ENCODE data around the gene INPP5K. TPM values are rescaled to one million over a fixed set of nuclear protein-coding genes. Genes with fewer than 3 reads are reported as not detected.
"Not testable (repeated sequence)": the region's sequence is repeated elsewhere in the genome, so short reads cannot be mapped to it uniquely, and the experiment has no call there.

Gene INPP5K
- total and polyA plus RNA-seq, 4 experiments from 2014 or later, result 73.6 to 123 (median 80.2) TPM

DNA sequence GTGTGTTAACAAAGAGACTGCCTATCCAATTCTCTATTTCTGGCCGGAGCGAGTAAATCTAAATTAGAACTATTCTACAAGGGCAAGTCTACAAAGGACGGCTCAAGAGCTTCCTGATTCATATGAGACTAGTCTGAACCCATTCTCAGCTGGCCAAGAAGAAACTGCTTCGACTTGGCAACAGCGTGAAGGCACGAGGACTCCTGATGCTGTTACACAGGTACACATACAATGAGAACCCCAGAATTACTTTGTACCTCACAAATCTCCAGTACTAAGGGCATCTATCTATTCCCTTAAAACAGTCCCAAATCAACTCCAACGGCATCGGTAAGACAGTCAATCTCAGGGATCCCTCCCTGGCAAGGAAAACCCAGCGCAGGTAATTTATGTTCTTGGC lies 61.9 kb downstream of the INPP5K start:
- Mint-ChIP-seq H3K4me3 (peak overlapping the region; percentile 88 to 96 (median 93)), H3K27me3 (peaks cover 0 to 2% of the 10 kb centered on the region in 2 donors), H3K36me3 (peaks cover 0 to 24% of the 10 kb centered on the region in 2 donors), H3K4me1 (peaks cover 23 to 61% (median 41%) of the 10 kb centered on the region in 4 donors), H3K27ac (peak overlapping the region; percentile 1 to 96 (median 87)), H3K9me3 (no peaks in the 10 kb centered on the region)
- Histone ChIP-seq H3K4me3 (ENCODE audit: low read length in 2 of 2) (peak overlapping the region; percentile 36 to 92), H3K27ac (ENCODE audit: low read depth, low read length) (peak overlapping the region; percentile 94), H3K27me3 (ENCODE audit: insufficient read depth, low read length) (no peaks in the 10 kb centered on the region), H3K9me3 (ENCODE audit: control insufficient read depth in 1 of 2, low read length in 2 of 2) (no peaks in the 10 kb centered on the region), H3K4me1 (ENCODE audit: insufficient read depth, low read length) (peaks cover 34% of the 10 kb centered on the region), H3K36me3 (ENCODE audit: insufficient read depth, low read length) (no peaks in the 10 kb centered on the region)
- intact Hi-C loops (cut with micrococcal nuclease), result no loop called here
- ChIA-PET CTCF (ENCODE audit: partially characterized antibody) (interaction anchor here (1.2 to 1.6 kb wide), 3 partner anchors 89 to 193 kb away, joined by 3 to 4 read pairs (median 4); no protein-coding TSS in a partner anchor), POLR2A (ENCODE audit: partially characterized antibody) (interaction anchor here (0.6 to 4.7 kb wide), 4 partner anchors 10 to 62 kb away, joined by 3 to 52 read pairs (median 22); partner anchors contain the start of gene INPP5K)
- no peak for DNase-seq

DNA sequence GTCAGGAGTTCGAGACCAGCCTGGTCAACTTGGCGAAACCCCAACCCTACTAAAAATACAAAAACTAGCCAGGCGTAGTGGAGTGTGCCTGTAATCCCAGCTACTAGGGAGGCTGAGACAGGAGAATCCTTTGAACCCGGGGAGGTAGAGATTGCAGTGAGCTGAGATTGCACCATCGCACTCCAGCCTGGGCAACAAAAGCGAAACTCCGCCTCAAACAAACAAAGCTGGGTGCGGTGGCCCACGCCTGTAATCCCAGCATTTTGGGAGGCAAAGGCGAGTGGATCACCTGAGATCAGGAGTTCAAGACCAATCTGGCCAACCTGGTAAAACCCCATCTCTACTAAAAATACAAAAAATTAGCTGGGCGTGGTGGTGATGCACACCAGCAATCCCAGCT lies 62.7 kb downstream of the INPP5K start:
- H3K36me3 Mint-ChIP-seq, result peaks cover 4 to 31% of the 10 kb centered on the region in 2 donors
- H3K27ac ChIP-seq (ENCODE audit: low read depth, low read length); H3K4me3 ChIP-seq (ENCODE audit: low read length in 2 of 2); DNase-seq; H3K27me3 ChIP-seq (ENCODE audit: insufficient read depth, low read length); H3K9me3 ChIP-seq (ENCODE audit: control insufficient read depth in 1 of 2, low read length in 2 of 2); H3K36me3 ChIP-seq (ENCODE audit: insufficient read depth, low read length); H3K27me3 Mint-ChIP-seq; intact Hi-C loops (cut with micrococcal nuclease); H3K9me3 Mint-ChIP-seq: not testable (repeated sequence)
- peak overlapping the region in 6 of 7 donors; percentile 9 to 80 (median 60) for H3K27ac Mint-ChIP-seq
- peaks cover 43% of the 10 kb centered on the region for H3K4me1 ChIP-seq (ENCODE audit: insufficient read depth, low read length)
- POLR2A ChIA-PET (ENCODE audit: partially characterized antibody), result interaction anchor here (4.5 kb wide), 1 partner anchor 63 kb away, joined by 52 read pairs; the partner anchor contains the start of gene INPP5K
- peak overlapping the region; percentile 32 to 77 (median 55) for H3K4me3 Mint-ChIP-seq
- CTCF ChIA-PET (ENCODE audit: partially characterized antibody), result interaction anchor here (1.2 to 1.6 kb wide), 4 partner anchors 36 to 194 kb away, joined by 3 to 4 read pairs (median 4); no protein-coding TSS in a partner anchor
- H3K4me1 Mint-ChIP-seq, result peaks cover 30 to 69% (median 50%) of the 10 kb centered on the region in 4 donors

- Mint-ChIP-seq H3K9me3 (no peaks in the 10 kb centered on the region), H3K27me3 (peaks cover 0 to 2% of the 10 kb centered on the region in 2 donors), H3K27ac (peak overlapping the region in 6 of 7 donors; percentile 12 to 64 (median 42)), H3K36me3 (peaks cover 4 to 31% of the 10 kb centered on the region in 2 donors), H3K4me1 (peaks cover 34 to 77% (median 52%) of the 10 kb centered on the region in 4 donors), H3K4me3 (peak overlapping the region in 2 of 8 donors; percentile 51 to 69)
- no peak for DNase-seq
- no peaks in the 10 kb centered on the region for H3K36me3 ChIP-seq (ENCODE audit: insufficient read depth, low read length)
- no peak overlapping the region for H3K27ac ChIP-seq (ENCODE audit: low read depth, low read length)
- H3K9me3 ChIP-seq (ENCODE audit: control insufficient read depth in 1 of 2, low read length in 2 of 2), result no peaks in the 10 kb centered on the region
- H3K4me3 ChIP-seq (ENCODE audit: low read length in 2 of 2), result no peak overlapping the region
- H3K4me1 ChIP-seq (ENCODE audit: insufficient read depth, low read length), result peaks cover 45% of the 10 kb centered on the region
- H3K27me3 ChIP-seq (ENCODE audit: insufficient read depth, low read length), result no peaks in the 10 kb centered on the region
- intact Hi-C loops (cut with micrococcal nuclease), result no loop called here
- ChIA-PET POLR2A (ENCODE audit: partially characterized antibody) (interaction anchor here (0.6 to 4.5 kb wide), 3 partner anchors 53 to 83 kb away, joined by 3 to 52 read pairs (median 3); partner anchors contain the start of genes INPP5K and YWHAE), CTCF (ENCODE audit: partially characterized antibody) (interaction anchor here (1.3 to 1.6 kb wide), 2 partner anchors 37 to 178 kb away, joined by 3 read pairs; no protein-coding TSS in a partner anchor)
Observed at GRCh38 chr17:1452836-1453235, 63.6 kb downstream of the INPP5K start.

DNA sequence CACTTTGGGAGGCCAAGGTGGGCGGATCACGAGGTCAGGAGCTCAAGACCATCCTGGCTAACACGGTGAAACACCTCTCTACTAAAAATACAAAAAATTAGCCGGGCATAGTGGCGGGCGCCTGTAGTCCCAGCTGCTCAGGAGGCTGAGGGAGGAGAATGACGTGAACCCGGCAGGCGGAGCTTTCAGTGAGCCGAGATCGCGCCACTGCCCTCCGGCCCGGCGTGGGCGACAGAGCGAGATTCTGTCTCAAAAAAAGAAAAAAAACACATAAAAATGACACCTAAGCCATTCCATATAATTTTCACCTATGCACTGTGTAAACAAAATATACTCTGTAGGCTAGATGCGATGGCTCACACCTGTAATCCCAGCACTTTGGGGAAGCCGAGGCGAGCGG lies 66.2 kb downstream of the INPP5K start:
- H3K27me3 Mint-ChIP-seq; H3K9me3 ChIP-seq (ENCODE audit: control insufficient read depth in 1 of 2, low read length in 2 of 2); H3K9me3 Mint-ChIP-seq; H3K4me3 Mint-ChIP-seq; H3K36me3 ChIP-seq (ENCODE audit: insufficient read depth, low read length); intact Hi-C loops (cut with micrococcal nuclease); H3K4me3 ChIP-seq (ENCODE audit: low read length in 2 of 2); H3K27ac Mint-ChIP-seq; H3K27ac ChIP-seq (ENCODE audit: low read depth, low read length); H3K27me3 ChIP-seq (ENCODE audit: insufficient read depth, low read length); DNase-seq: not testable (repeated sequence)
- H3K4me1 ChIP-seq (ENCODE audit: insufficient read depth, low read length), result peaks cover 54% of the 10 kb centered on the region
- POLR2A ChIA-PET (ENCODE audit: partially characterized antibody), result interaction anchor here (1.5 kb wide), 1 partner anchor 66 kb away, joined by 5 read pairs; the partner anchor contains the start of gene INPP5K
- peaks cover 38 to 86% (median 60%) of the 10 kb centered on the region in 4 donors for H3K4me1 Mint-ChIP-seq
- CTCF ChIA-PET (ENCODE audit: partially characterized antibody), result interaction anchor here (0.6 to 3.3 kb wide), 3 partner anchors 30 to 65 kb away, joined by 3 to 12 read pairs (median 5); partner anchors contain the start of gene INPP5K
- H3K36me3 Mint-ChIP-seq, result peaks cover 8 to 35% of the 10 kb centered on the region in 2 donors

GRCh38 chr17:1449412-1449967 lies 66.9 kb downstream of the INPP5K start:
- H3K4me1 Mint-ChIP-seq, result peaks cover 34 to 83% (median 55%) of the 10 kb centered on the region in 4 donors
- no peaks in the 10 kb centered on the region for H3K27me3 ChIP-seq (ENCODE audit: insufficient read depth, low read length)
- CTCF ChIA-PET (ENCODE audit: partially characterized antibody), result interaction anchor here (1.2 to 3.3 kb wide), 2 partner anchors 13 to 66 kb away, joined by 3 to 12 read pairs; partner anchors contain the start of gene INPP5K
- POLR2A ChIA-PET (ENCODE audit: partially characterized antibody), result interaction anchor here (1.1 to 1.5 kb wide), 2 partner anchors 11 to 67 kb away, joined by 3 to 5 read pairs; partner anchors contain the start of gene INPP5K
- peaks cover 4% of the 10 kb centered on the region for H3K36me3 ChIP-seq (ENCODE audit: insufficient read depth, low read length)
- no peak overlapping the region for H3K4me3 ChIP-seq (ENCODE audit: low read length in 2 of 2)
- no peak for DNase-seq
- H3K27me3 Mint-ChIP-seq, result no peaks in the 10 kb centered on the region
- H3K4me1 ChIP-seq (ENCODE audit: insufficient read depth, low read length), result peaks cover 47% of the 10 kb centered on the region
- H3K9me3 Mint-ChIP-seq, result no peaks in the 10 kb centered on the region
- H3K9me3 ChIP-seq (ENCODE audit: control insufficient read depth in 1 of 2, low read length in 2 of 2), result no peaks in the 10 kb centered on the region
- H3K36me3 Mint-ChIP-seq, result peaks cover 8 to 29% of the 10 kb centered on the region in 2 donors
- no peak overlapping the region for H3K27ac ChIP-seq (ENCODE audit: low read depth, low read length)
- peak overlapping the region in 3 of 7 donors; percentile 32 to 84 (median 52) for H3K27ac Mint-ChIP-seq
- intact Hi-C loops (cut with micrococcal nuclease), result no loop called here
- H3K4me3 Mint-ChIP-seq, result no peak overlapping the region

GRCh38 chr17:1447052-1447451 lies 69.4 kb downstream of the INPP5K start:
- Histone ChIP-seq H3K4me1 (ENCODE audit: insufficient read depth, low read length) (peaks cover 30% of the 10 kb centered on the region), H3K36me3 (ENCODE audit: insufficient read depth, low read length) (peaks cover 4% of the 10 kb centered on the region), H3K4me3 (ENCODE audit: low read length in 2 of 2) (no peak overlapping the region), H3K27ac (ENCODE audit: low read depth, low read length) (no peak overlapping the region), H3K27me3 (ENCODE audit: insufficient read depth, low read length) (no peaks in the 10 kb centered on the region), H3K9me3 (ENCODE audit: control insufficient read depth in 1 of 2, low read length in 2 of 2) (no peaks in the 10 kb centered on the region)
- peaks cover 22 to 62% (median 37%) of the 10 kb centered on the region in 4 donors for H3K4me1 Mint-ChIP-seq
- intact Hi-C loops (cut with micrococcal nuclease), result no loop called here
- H3K27ac Mint-ChIP-seq, result peak overlapping the region in 6 of 7 donors; percentile 31 to 83 (median 44)
- no peak for DNase-seq
- peaks cover 8 to 17% of the 10 kb centered on the region in 2 donors for H3K36me3 Mint-ChIP-seq
- POLR2A ChIA-PET (ENCODE audit: partially characterized antibody), result no interaction called here
- H3K9me3 Mint-ChIP-seq, result no peaks in the 10 kb centered on the region
- peak overlapping the region in 6 of 8 donors; percentile 6 to 50 (median 24) for H3K4me3 Mint-ChIP-seq
- CTCF ChIA-PET (ENCODE audit: partially characterized antibody), result no interaction called here
- H3K27me3 Mint-ChIP-seq, result no peaks in the 10 kb centered on the region

GRCh38 chr17:1446201-1446600 lies 70.2 kb downstream of the INPP5K start:
- intact Hi-C loops (cut with micrococcal nuclease), result no loop called here
- peaks cover 8 to 13% of the 10 kb centered on the region in 2 donors for H3K36me3 Mint-ChIP-seq
- ChIA-PET POLR2A (ENCODE audit: partially characterized antibody) (no interaction called here), CTCF (ENCODE audit: partially characterized antibody) (no interaction called here)
- H3K27ac Mint-ChIP-seq, result peak overlapping the region in 3 of 7 donors; percentile 47 to 84 (median 70)
- H3K27me3 Mint-ChIP-seq, result no peaks in the 10 kb centered on the region
- no peak overlapping the region for H3K4me3 ChIP-seq (ENCODE audit: low read length in 2 of 2)
- no peak for DNase-seq
- peaks cover 30% of the 10 kb centered on the region for H3K4me1 ChIP-seq (ENCODE audit: insufficient read depth, low read length)
- no peaks in the 10 kb centered on the region for H3K9me3 Mint-ChIP-seq
- H3K9me3 ChIP-seq (ENCODE audit: control insufficient read depth in 1 of 2, low read length in 2 of 2), result no peaks in the 10 kb centered on the region
- H3K4me1 Mint-ChIP-seq, result peaks cover 20 to 54% (median 32%) of the 10 kb centered on the region in 4 donors
- H3K36me3 ChIP-seq (ENCODE audit: insufficient read depth, low read length), result peaks cover 4% of the 10 kb centered on the region
- H3K27ac ChIP-seq (ENCODE audit: low read depth, low read length), result no peak overlapping the region
- no peaks in the 10 kb centered on the region for H3K27me3 ChIP-seq (ENCODE audit: insufficient read depth, low read length)
- peak overlapping the region in 4 of 8 donors; percentile 0 to 45 (median 21) for H3K4me3 Mint-ChIP-seq
